Bladder microvascular endothelial cell (primary cell): Measurements from ENCODE around the gene C1R. TPM values are rescaled to one million over a fixed set of nuclear protein-coding genes. Genes with fewer than 3 reads are reported as not detected.

ENCODE experiments used
- total RNA-seq: library from RNA; depleted of rRNA; stranded (reverse); fragments of >200 nt; gene quantifications from 2 replicates; pipeline ENCODE4 v1.2.3, GENCODE V29; 2014

C1R gene
- total RNA-seq, result 1.0 and 4.0 TPM in 2 replicates

GRCh38 chr12:7092229-7092985, at the start of gene C1R:
Gene C1R (minus strand): TSS chr12:7092445. CDS start chr12:7092388, 57 bp downstream.

GRCh38 chr12:7129872-7130691, 37.8 kb upstream of the C1R start, which contains the start of gene CLSTN3:
Gene CLSTN3 (plus strand): TSS chr12:7130371. CDS start chr12:7130649, 278 bp downstream.

GRCh38 chr12:7128681-7129286, 36.5 kb upstream of the C1R start, which contains the start of gene RBP5:
Gene RBP5 (minus strand): TSS chr12:7128889. CDS start chr12:7128775, 114 bp downstream.

GRCh38 chr12:7108796-7109571, 16.7 kb upstream of the C1R start, which contains the start of gene C1RL:
Gene C1RL (minus strand): TSS chr12:7109214. CDS start chr12:7109180, 34 bp downstream.

GRCh38 chr12:7060353-7060954, 31.8 kb downstream of the C1R start, which contains the start of gene C1S:
Gene C1S (plus strand): TSS chr12:7060718. CDS start chr12:7061913, 1,195 bp downstream.

Other genes starting within 250 kb of the C1R start
- gene CDCA3, start 241.2 kb downstream of the C1R start, total RNA-seq, result 7.0 and 13.4 TPM in 2 replicates
- gene USP5, start 240.3 kb downstream of the C1R start, total RNA-seq, result 72.7 and 101 TPM in 2 replicates
- gene TPI1, start 224.9 kb downstream of the C1R start, total RNA-seq, result 873 and 896 TPM in 2 replicates
- gene SPSB2, start 219.1 kb downstream of the C1R start, total RNA-seq, result 3.6 and 4.0 TPM in 2 replicates
- 1.9 and 3.8 TPM in 2 replicates for gene LRRC23, start 187.6 kb downstream of the C1R start, total RNA-seq
- 3.4 and 6.9 TPM in 2 replicates for gene ENO2, start 177.9 kb downstream of the C1R start, total RNA-seq
- gene ATN1, start 164.5 kb downstream of the C1R start, total RNA-seq, result 13.4 and 23.4 TPM in 2 replicates
- not detected in 2 replicates for gene RNU7-1, start 148.6 kb downstream of the C1R start, total RNA-seq
- gene C12orf57, start 148.4 kb downstream of the C1R start, total RNA-seq, result 97.1 and 106 TPM in 2 replicates
- gene PTPN6, start 141.1 kb downstream of the C1R start, total RNA-seq, result 0.97 and 3.2 TPM in 2 replicates
- 107 and 147 TPM in 2 replicates for gene PHB2, start 121.8 kb downstream of the C1R start, total RNA-seq
- gene EMG1, start 121.5 kb downstream of the C1R start, total RNA-seq, result 35.9 and 41.9 TPM in 2 replicates
- gene LPCAT3, start 74.0 kb downstream of the C1R start, total RNA-seq, result 8.1 and 10.6 TPM in 2 replicates
- gene C1S, start 31.7 kb downstream of the C1R start, total RNA-seq, result 0.16 and 0.82 TPM in 2 replicates
- 12.1 and 23.2 TPM in 2 replicates for gene C1RL, start 16.8 kb upstream of the C1R start, total RNA-seq
- 0.32 and 0.38 TPM in 2 replicates for gene RBP5, start 36.4 kb upstream of the C1R start, total RNA-seq
- gene CLSTN3, start 37.9 kb upstream of the C1R start, total RNA-seq, result 13.1 and 41.0 TPM in 2 replicates
- gene PEX5, start 97.2 kb upstream of the C1R start, total RNA-seq, result 22.2 and 23.6 TPM in 2 replicates
- not detected in 2 replicates for gene ACSM4, start 211.6 kb upstream of the C1R start, total RNA-seq